H1 (cell line): ENCODE data around the gene ADAMTS6. TPM values are rescaled to one million over a fixed set of nuclear protein-coding genes. Genes with fewer than 3 reads are reported as not detected.
"Not testable (repeated sequence)": the region's sequence is repeated elsewhere in the genome, so short reads cannot be mapped to it uniquely, and the experiment has no call there.

Experiments
- CTCF ChIA-PET: fragments of 300-600 bp; sonication (Branson Sonifier 250); formaldehyde crosslinking; loops from one replicate; lab custom pipeline; 2021; ENCODE audit not compliant: partially characterized antibody; lab: Charles Lee
- POLR2A ChIA-PET: fragments of 300-600 bp; sonication (Branson Sonifier 250); formaldehyde crosslinking; loops from one replicate; lab custom pipeline; 2021; ENCODE audit warnings: inconsistent platforms; ENCODE audit not compliant: partially characterized antibody; lab: Charles Lee
- DNase-seq, 2 experiments: peaks; one replicate each; pipeline versions ENCODE4 v3.0.0 to v3.0.0-alpha.2; 2010 to 2022; ENCODE audit warnings: low spot score in 2 of 2, low read depth in 1 of 2, mixed read lengths in 1 of 2
- FAIRE-seq: peaks from 2 replicates; lab custom pipeline; 2011; peaks lifted over from hg19 to GRCh38; lab: Jason Lieb, UNC
- H2AFZ ChIP-seq: 2 replicates; pipeline ENCODE4 v1.8.1; 2012; ENCODE audit warnings: low read length, inconsistent platforms
- H2AK5ac ChIP-seq: 2 replicates; pipeline ENCODE4 v1.6.1; 2013; ENCODE audit warnings: low read depth, low read length
- H2BK120ac ChIP-seq: replicated peaks from 2 replicates; pipeline ENCODE3; 2013; ENCODE audit warnings: low read depth, low read length, inconsistent platforms
- H2BK12ac ChIP-seq: 2 replicates; pipeline ENCODE4 v1.6.1; 2013; ENCODE audit warnings: low read depth, low read length
- H2BK15ac ChIP-seq: 2 replicates; pipeline ENCODE4 v1.6.1; 2013; ENCODE audit warnings: low read length
- H2BK20ac ChIP-seq: 2 replicates; pipeline ENCODE4 v1.6.1; 2013; ENCODE audit warnings: low read length
- H2BK5ac ChIP-seq: 2 replicates; pipeline ENCODE4 v1.6.1; 2013; ENCODE audit warnings: low read depth, low read length
- H3K14ac ChIP-seq: 2 replicates; pipeline ENCODE4 v1.6.1; 2013; ENCODE audit warnings: inconsistent platforms; ENCODE audit not compliant: insufficient read length
- H3K18ac ChIP-seq: 2 replicates; pipeline ENCODE4 v1.6.1; 2013; ENCODE audit warnings: low read length; ENCODE audit errors: extremely low read depth
- H3K23ac ChIP-seq: 2 replicates; pipeline ENCODE4 v1.6.1; 2013; ENCODE audit warnings: inconsistent platforms; ENCODE audit not compliant: insufficient read length
- H3K23me2 ChIP-seq: 2 replicates; pipeline ENCODE4 v1.6.1; 2013; ENCODE audit warnings: low read depth, low read length
- H3K27ac ChIP-seq: 2 replicates; pipeline ENCODE4 v1.6.1; 2011; ENCODE audit warnings: low read depth, low read length, inconsistent platforms
- H3K27me3 ChIP-seq, 4 experiments: replicated peaks in 1 of 4; 1 replicate in 1 of 4; 2 replicates in 3 of 4; pipeline versions ENCODE4 v1.6.1 to v1.8.1; 2011 to 2013; ENCODE audit warnings: low read length in 3 of 4, mild to moderate bottlenecking in 3 of 4, inconsistent platforms in 2 of 4, mixed read lengths in 2 of 4, moderate library complexity in 1 of 4; ENCODE audit not compliant: control insufficient read depth in 3 of 4, insufficient read depth in 3 of 4; ENCODE audit errors: extremely low read depth in 1 of 4
- H3K36me3 ChIP-seq, 4 experiments: 2 replicates each; pipeline versions ENCODE4 v1.6.1 to v1.8.1; 2011 to 2013; ENCODE audit warnings: mild to moderate bottlenecking in 4 of 4, low read length in 3 of 4, moderate library complexity in 2 of 4, control low read depth in 1 of 4, inconsistent platforms in 1 of 4; ENCODE audit not compliant: insufficient read depth in 4 of 4, control insufficient read depth in 2 of 4
- H3K4ac ChIP-seq: replicated peaks from 2 replicates; pipeline ENCODE3; 2013; ENCODE audit warnings: low read length, low read depth, mixed read lengths, inconsistent platforms; ENCODE audit not compliant: insufficient read length
- H3K4me1 ChIP-seq, 4 experiments: replicated peaks in 1 of 4; 1 replicate in 1 of 4; 2 replicates in 3 of 4; pipeline versions ENCODE4 v1.6.1 to v1.8.1; 2011 to 2013; ENCODE audit warnings: low read length in 3 of 4, inconsistent platforms in 2 of 4, mixed read lengths in 1 of 4; ENCODE audit not compliant: insufficient read depth in 4 of 4, control insufficient read depth in 3 of 4
- H3K4me2 ChIP-seq, 2 experiments: 2 replicates each; pipeline versions ENCODE4 v1.6.1 to v1.8.1; 2011 to 2013; ENCODE audit warnings: low read depth in 2 of 2, low read length in 2 of 2, control low read depth in 1 of 2, inconsistent platforms in 1 of 2, mild to moderate bottlenecking in 1 of 2; ENCODE audit not compliant: insufficient read depth in 1 of 2
- H3K4me3 ChIP-seq, 4 experiments: fragments of 200-600, 300-600 bp in 1 of 4; sonication (generic), shearing (Covaris generic), sonication (Bioruptor Twin) in 1 of 4; 2 replicates each; pipeline versions ENCODE4 v1.5.1 to v1.8.1; 2011 to 2016; ENCODE audit warnings: low read length in 4 of 4, low read depth in 3 of 4, control low read depth in 2 of 4, inconsistent platforms in 2 of 4, mild to moderate bottlenecking in 2 of 4, mixed read lengths in 1 of 4, moderate library complexity in 1 of 4; ENCODE audit not compliant: insufficient read depth in 2 of 4; ENCODE audit errors: extremely low read depth in 1 of 4
- H3K56ac ChIP-seq: replicated peaks from 2 replicates; pipeline ENCODE3; 2013; ENCODE audit warnings: low read depth, mild to moderate bottlenecking, mixed read lengths, low read length, inconsistent platforms; ENCODE audit not compliant: insufficient read length
- H3K79me1 ChIP-seq: 2 replicates; pipeline ENCODE4 v1.6.1; 2013; ENCODE audit warnings: low read depth, low read length, control low read depth
- H3K79me2 ChIP-seq, 2 experiments: 2 replicates each; pipeline versions ENCODE4 v1.6.1 to v1.8.1; 2012 to 2013; ENCODE audit warnings: low read length in 2 of 2, mild to moderate bottlenecking in 2 of 2, inconsistent platforms in 1 of 2; ENCODE audit not compliant: insufficient read depth in 2 of 2, control insufficient read depth in 1 of 2
- H3K9ac ChIP-seq, 4 experiments: replicated peaks in 1 of 4; 1 replicate in 1 of 4; 2 replicates in 3 of 4; pipeline versions ENCODE4 v1.6.1 to v1.8.1; 2011 to 2013; ENCODE audit warnings: low read depth in 3 of 4, low read length in 3 of 4, control low read depth in 2 of 4, mild to moderate bottlenecking in 2 of 4, moderate library complexity in 2 of 4, inconsistent platforms in 1 of 4; ENCODE audit errors: extremely low read depth in 1 of 4
- H3K9me3 ChIP-seq, 2 experiments: 2 replicates each; pipeline versions ENCODE4 v1.6.1 to v1.8.1; 2012 to 2013; ENCODE audit warnings: mild to moderate bottlenecking in 2 of 2, moderate library complexity in 2 of 2, control low read depth in 1 of 2, inconsistent platforms in 1 of 2, low read depth in 1 of 2, low read length in 1 of 2, mixed read lengths in 1 of 2; ENCODE audit not compliant: insufficient read depth in 2 of 2
- H4K20me1 ChIP-seq, 2 experiments: replicated peaks in 1 of 2; 2 replicates each; pipeline versions ENCODE3 to v1.8.1; 2011 to 2013; ENCODE audit warnings: inconsistent platforms in 2 of 2, low read length in 2 of 2, mild to moderate bottlenecking in 1 of 2; ENCODE audit not compliant: insufficient read depth in 2 of 2, control insufficient read depth in 1 of 2
- H4K5ac ChIP-seq: 2 replicates; pipeline ENCODE4 v1.6.1; 2013; ENCODE audit warnings: low read length, low read depth, mixed read lengths, inconsistent platforms; ENCODE audit not compliant: insufficient read length
- H4K8ac ChIP-seq: 2 replicates; pipeline ENCODE4 v1.8.0; 2013; ENCODE audit warnings: mild to moderate bottlenecking, moderate library complexity, low read length, inconsistent platforms; ENCODE audit not compliant: insufficient read depth; ENCODE audit errors: extremely low read depth
- H4K91ac ChIP-seq: replicated peaks from 2 replicates; pipeline ENCODE3; 2013; ENCODE audit warnings: low read length, mixed read lengths, inconsistent platforms; ENCODE audit not compliant: insufficient read length
- WGBS, 2 experiments: shearing (Covaris generic) in 1 of 2; methylation state at CpG; one replicate each; pipeline versions ENCODE4 v1.1.6 to v1.1.7; 2013 to 2015; ENCODE audit warnings: low lambda C conversion rate in 2 of 2, mixed read lengths in 2 of 2, inconsistent platforms in 1 of 2, low coverage in 1 of 2, missing lambda C conversion rate in 1 of 2; ENCODE audit not compliant: insufficient replicate concordance in 2 of 2, insufficient coverage in 1 of 2, insufficient read length in 1 of 2; ENCODE audit errors: extremely low coverage in 1 of 2, missing lambda C conversion rate in 1 of 2; 5-methylcytosine and 5-hydroxymethylcytosine counted together
- polyA plus RNA-seq, 7 experiments: library from polyadenylated mRNA; depleted of rRNA in 3 of 7; stranded (reverse) in 5 of 7; unstranded in 2 of 7; fragments of >200 nt in 5 of 7; fragments of 200-250 nt in 2 of 7; gene quantifications; 1 replicate in 5 of 7; 2 replicates in 1 of 7; 4 replicates in 1 of 7; pipeline versions ENCODE4 v1.2.1 to v1.2.3, GENCODE V29; 2011 to 2013; ENCODE audit warnings: missing spikeins in 2 of 7, mixed read lengths in 2 of 7
- total RNA-seq: library from RNA; stranded (reverse); fragmentation: NEBNext Ultra II Directional; extraction: Animal tissue kit (Norgen Biotek cat#: 25700); gene quantifications from 2 replicates; pipeline ENCODE4 v1.2.1, GENCODE V29; 2021

ADAMTS6 gene
- total and polyA plus RNA-seq, 2 of the 8 experiments (the other 6 are each of a cell fraction or from before 2014, with no cell fraction given): 0.74 to 2.4 TPM

- H3K9me3 ChIP-seq, H2AFZ ChIP-seq, H2BK12ac ChIP-seq, H2BK20ac ChIP-seq, FAIRE-seq, H4K20me1 ChIP-seq, H3K14ac ChIP-seq, H2AK5ac ChIP-seq, H2BK120ac ChIP-seq, H3K56ac ChIP-seq, H3K36me3 ChIP-seq, H3K4ac ChIP-seq, H3K27ac ChIP-seq, DNase-seq, H3K4me3 ChIP-seq, H4K91ac ChIP-seq, H2BK15ac ChIP-seq, H4K8ac ChIP-seq, H3K27me3 ChIP-seq, H3K18ac ChIP-seq, H3K23ac ChIP-seq, H3K79me2 ChIP-seq, H3K23me2 ChIP-seq, H3K4me2 ChIP-seq, H2BK5ac ChIP-seq, H3K9ac ChIP-seq, H4K5ac ChIP-seq, H3K79me1 ChIP-seq, H3K4me1 ChIP-seq: not testable (repeated sequence)
- WGBS, 2 experiments: 94% methylated on average over 2 of the region's 2 CpGs; no CpG with 5 or more reads in 1 of the 2 experiments
- ChIA-PET CTCF (interaction anchor here (0.6 to 6.6 kb wide), 6 partner anchors 120 to 851 kb away, joined by 3 to 63 read pairs (median 3); no protein-coding TSS in a partner anchor), POLR2A (interaction anchor here (0.6 kb wide), 1 partner anchor 582 kb away, joined by 3 read pairs; no protein-coding TSS in a partner anchor)
Measured at GRCh38 chr5:65486803-65487202, 5.1 kb upstream of the ADAMTS6 start.
